GF-D8 (cell line): ENCODE data around the gene CRB2.
"Not testable (repeated sequence)": the region's sequence is repeated elsewhere in the genome, so short reads cannot be mapped to it uniquely, and the experiment has no call there.

ENCODE experiments used
- DNase-seq: peaks from one replicate; lab custom pipeline; 2025; lab: John Stamatoyannopoulos, UW

The CRB2 gene

GRCh38 chr9:123329329-123329955 lies 26.6 kb upstream of the CRB2 start:
- peak; percentile 57 for DNase-seq

GRCh38 chr9:123331346-123332060 lies 24.5 kb upstream of the CRB2 start:
- DNase-seq = no peak

GRCh38 chr9:123333058-123333669 lies 22.8 kb upstream of the CRB2 start:
- DNase-seq = not testable (repeated sequence)

DNA sequence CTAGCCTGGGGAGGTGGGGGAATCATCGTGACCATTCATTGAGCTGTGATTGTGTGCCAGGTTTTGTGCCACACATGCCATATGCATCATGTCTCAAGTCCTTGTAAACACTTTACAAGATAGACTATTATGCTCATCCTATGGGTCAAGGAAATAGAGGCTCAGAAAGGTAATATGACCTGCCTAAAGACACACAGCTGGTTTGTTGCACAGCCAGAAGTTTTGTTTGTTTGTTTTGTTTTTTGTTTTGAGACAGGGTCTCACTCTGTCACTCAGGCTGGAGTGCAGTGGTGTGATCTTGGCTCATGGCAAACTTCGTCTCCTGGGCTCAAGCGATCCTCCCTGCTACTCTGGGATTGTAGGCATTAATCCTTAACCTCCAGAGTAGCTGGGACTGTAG lies 21.4 kb upstream of the CRB2 start:
- DNase-seq = no peak

DNA sequence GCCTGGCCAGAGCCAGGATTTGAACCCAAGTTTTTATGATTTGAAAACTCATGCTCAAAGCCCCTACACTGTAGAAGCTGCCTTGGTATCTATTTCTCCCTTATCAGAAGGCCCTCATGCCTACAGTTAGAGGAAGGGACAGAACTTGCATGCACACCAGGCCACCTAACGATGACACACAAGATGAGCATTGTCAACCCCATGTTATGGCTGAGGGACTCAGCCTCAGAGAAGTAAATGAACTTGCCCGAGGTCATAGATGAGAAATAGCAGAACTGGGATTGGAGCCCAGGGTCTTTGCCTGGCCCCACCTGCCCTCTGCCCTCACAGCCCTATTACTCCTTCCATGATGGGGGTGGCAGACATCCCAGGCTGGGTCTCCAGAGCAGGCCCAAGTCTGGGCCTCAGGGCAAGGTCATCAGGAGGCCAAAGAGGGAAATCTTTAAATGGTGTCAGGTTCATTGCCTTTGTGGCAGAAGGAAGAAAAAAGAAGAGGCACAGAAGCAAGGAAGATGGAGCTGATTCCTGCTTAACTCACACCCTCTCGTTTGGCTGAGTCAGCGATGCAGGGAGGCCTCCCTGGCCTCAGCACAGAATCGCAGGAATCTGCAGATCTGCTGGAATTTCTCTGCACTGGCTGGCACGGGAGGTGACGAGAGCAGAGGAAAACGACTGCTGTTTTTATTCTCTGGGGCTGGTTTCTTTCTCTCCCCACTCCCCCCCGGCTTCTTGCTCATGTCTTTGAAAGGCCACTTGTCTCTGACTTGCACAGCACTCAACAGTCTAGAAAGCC lies 20.6 kb upstream of the CRB2 start:
- no peak for DNase-seq

GRCh38 chr9:123335986-123336329 lies 20.0 kb upstream of the CRB2 start:
- DNase-seq = no peak

DNA sequence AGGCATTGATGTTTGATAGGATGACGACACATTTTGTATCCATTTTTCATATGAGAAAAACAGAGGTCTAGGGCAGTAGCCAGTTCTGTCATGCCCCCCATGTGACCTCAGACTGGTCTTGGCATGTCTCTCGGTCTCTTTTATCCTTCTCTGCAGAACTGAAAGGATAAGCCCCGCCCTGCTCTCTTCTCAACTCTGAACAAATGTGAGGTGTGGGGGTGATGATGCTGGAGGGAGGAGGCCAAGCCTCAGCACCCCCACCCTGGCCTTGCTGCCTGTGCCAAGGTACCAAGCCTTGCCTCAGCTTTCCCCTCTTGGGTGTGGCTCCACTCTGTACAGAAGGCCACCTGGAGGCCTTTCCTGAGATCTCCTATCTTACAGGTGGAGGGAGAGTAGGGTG lies 19.5 kb upstream of the CRB2 start:
- DNase-seq = no peak

- no peak for DNase-seq
These were observed 19.0 kb upstream of the CRB2 start for GRCh38 chr9:123336959-123337358.

DNA sequence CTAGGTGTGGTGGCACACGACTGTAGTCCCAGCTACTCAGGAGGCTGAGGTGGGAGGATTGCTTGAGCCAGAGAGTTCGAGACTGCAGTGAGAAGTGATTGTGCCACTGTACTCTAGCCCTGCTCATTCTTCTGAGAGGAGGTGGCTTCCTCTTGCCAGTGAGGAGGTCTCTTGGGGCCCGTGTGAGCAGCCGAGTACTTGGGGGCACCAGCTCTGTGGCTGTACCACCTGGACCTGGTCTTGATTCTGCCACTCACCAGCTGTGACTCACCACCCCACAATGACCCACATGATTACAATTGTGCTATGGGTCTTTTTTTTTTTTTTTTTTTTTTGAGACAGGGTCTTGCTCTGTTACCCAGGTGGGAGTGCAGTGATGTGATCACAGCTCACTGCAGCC lies 18.0 kb upstream of the CRB2 start:
- DNase-seq = no peak

DNA sequence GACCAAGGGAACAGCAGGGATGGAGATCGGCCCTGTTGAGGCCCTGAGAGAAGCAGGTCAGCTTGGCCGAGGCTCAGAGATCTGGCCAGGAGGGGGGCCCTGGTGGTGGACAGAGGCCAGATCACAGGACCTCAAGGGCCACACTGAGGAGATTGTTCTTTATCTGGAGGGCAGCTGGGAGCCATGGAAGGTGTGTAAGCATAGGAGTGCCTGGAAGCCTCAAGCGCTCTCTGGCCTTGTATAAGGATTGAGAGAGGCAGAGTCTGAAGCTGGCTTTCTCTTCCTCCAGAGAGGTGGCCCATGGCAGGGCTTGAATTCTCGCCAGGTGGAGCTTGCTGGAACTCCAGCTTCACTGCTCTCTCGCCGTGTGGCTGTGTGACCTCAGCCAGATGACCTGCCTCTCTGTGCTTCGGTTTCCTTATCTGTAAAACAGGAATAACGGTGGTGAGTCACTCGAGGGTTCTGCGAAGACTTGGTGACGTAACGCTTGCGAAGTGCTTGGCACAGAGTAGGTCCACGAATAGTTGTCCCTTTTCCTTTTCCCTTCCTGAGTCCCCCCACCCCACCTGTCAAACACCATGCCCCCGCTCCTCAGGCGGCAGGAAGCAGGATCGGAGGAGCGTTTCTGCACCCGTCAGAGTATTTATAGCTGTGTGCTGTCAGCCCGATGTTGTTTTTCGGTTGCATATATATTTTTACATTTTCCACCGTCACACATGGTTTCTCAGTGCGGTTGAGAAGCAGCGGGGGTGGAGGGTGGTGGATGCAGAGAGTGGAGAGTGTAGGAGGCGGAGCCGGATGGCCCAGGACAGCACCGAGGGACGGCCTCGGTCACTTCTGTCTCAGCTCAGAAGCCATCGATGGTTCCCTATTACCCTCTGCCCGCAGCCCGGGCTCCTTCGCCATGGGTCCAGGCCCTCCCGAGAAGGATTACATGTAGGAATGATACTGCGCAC lies 17.0 kb upstream of the CRB2 start:
- no peak for DNase-seq

GRCh38 chr9:123339666-123340510 lies 16.1 kb upstream of the CRB2 start:
- no peak for DNase-seq

GRCh38 chr9:123341816-123342215 lies 14.2 kb upstream of the CRB2 start:
- DNase-seq = no peak

DNA sequence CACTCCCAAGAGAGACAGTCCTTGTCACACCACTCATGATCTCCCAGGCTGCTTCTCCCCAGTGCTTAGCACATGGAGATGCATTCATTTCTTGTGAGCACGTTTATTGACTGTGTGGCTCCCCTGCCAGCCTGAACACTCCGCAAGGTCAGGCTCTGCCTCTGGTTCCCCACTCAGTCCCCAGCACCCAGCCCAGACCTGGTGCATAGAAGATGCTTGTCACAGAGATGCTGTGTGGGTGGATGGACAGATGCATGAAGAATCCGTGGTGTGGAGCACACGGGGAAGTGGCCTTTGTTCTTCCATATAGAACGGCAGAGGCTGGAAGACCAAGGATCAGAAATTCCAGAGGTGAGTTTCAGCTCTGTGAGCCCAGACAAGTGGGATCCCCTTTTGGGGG lies 13.8 kb upstream of the CRB2 start:
- DNase-seq = no peak

- no peak for DNase-seq
These were observed 12.4 kb upstream of the CRB2 start for GRCh38 chr9:123343443-123344191.

DNA sequence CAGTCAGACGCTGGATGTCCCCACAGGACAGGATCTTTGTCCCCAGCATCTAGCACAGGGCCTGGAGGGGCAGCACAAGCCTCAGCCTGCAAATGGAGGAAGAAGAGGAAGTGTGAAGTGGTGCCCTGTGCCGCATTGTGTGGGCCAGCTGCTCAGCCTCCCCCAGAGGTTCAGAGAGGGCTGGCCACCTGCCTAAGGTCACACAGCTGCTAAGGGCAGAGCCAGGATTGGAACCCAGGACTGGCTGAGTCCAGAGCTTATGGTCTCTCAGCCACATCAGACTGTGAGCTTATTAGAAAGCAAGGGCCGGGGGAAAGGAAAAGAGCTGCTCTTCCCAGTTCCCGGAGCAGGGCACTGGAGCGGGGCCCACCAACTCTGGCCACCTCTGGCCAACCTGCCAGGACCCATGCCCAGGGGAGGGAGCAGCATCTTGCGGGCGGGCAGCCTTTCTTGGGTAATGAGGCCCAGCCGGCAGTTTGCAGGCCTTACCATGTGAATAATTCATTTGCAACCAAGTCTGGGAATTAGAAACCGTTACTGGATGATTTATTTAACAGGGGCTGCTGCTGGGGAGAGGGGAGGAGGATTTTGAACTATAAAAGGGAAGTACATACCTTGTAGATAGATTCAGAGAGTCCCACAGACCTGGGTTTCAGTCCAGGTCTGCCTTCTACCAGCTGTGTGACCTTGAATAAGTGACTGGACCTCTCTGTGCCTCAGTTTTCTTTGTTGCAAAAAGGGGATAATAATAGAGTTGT lies 11.6 kb upstream of the CRB2 start:
- no peak for DNase-seq

GRCh38 chr9:123345567-123345955 lies 10.4 kb upstream of the CRB2 start:
- no peak for DNase-seq

GRCh38 chr9:123346026-123346425 lies 10.0 kb upstream of the CRB2 start:
- no peak for DNase-seq

- no peak for DNase-seq
These were observed 9.2 kb upstream of the CRB2 start for GRCh38 chr9:123346826-123347225.
